Fibroblast of the aortic adventitia (primary cell): ENCODE measurements around the gene SGK1. TPM values are rescaled to one million over a fixed set of nuclear protein-coding genes. Genes with fewer than 3 reads are reported as not detected.
"Not testable (repeated sequence)": the region's sequence is repeated elsewhere in the genome, so short reads cannot be mapped to it uniquely, and the experiment has no call there.

Experiments
- DNase-seq: peaks from one replicate; pipeline ENCODE4 v3.0.0-alpha.2; 2010; ENCODE audit warnings: low read depth
- H3K4me3 ChIP-seq: 2 replicates; pipeline ENCODE4 v1.5.1; 2011; ENCODE audit warnings: low read depth, mild to moderate bottlenecking, control low read depth, low read length, moderate library complexity
- CTCF ChIP-seq: IDR thresholded peaks from 2 replicates; pipeline ENCODE4 v1.5.1; 2011; ENCODE audit warnings: mild to moderate bottlenecking, low read length, control low read depth, inconsistent platforms; ENCODE audit not compliant: insufficient read depth
- total RNA-seq: library from RNA; depleted of rRNA; stranded (reverse); fragments of >200 nt; gene quantifications from 2 replicates; pipeline ENCODE4 v1.2.3, GENCODE V29; 2012; ENCODE audit warnings: low replicate concordance

SGK1 gene
- total RNA-seq, 1 donor = 63.2 TPM

- no peak overlapping the region for H3K4me3 ChIP-seq
- no peak for DNase-seq
- TF ChIP-seq CTCF = no peak
These were observed 4.3 kb upstream of the SGK1 start for GRCh38 chr6:134322216-134322615.

GRCh38 chr6:134321246-134321645 lies 3.3 kb upstream of the SGK1 start:
- no peak for TF ChIP-seq CTCF
- DNase-seq = no peak
- H3K4me3 ChIP-seq = no peak overlapping the region

GRCh38 chr6:134319686-134320085 lies 1.8 kb upstream of the SGK1 start:
- not testable (repeated sequence) for DNase-seq, H3K4me3 ChIP-seq

- H3K4me3 ChIP-seq = no peak overlapping the region
- no peak for DNase-seq
These were observed 1.0 kb upstream of the SGK1 start for GRCh38 chr6:134318974-134319281.

GRCh38 chr6:134318236-134318973 lies 493 bp upstream of the SGK1 start:
- DNase-seq = no peak
- TF ChIP-seq CTCF = no peak
- peak overlapping the region; percentile 20 for H3K4me3 ChIP-seq

More at GRCh38 chr6:134318974-134319281, 1.0 kb upstream of the SGK1 start:
- TF ChIP-seq CTCF = no peak

GRCh38 chr6:134316733-134317431 lies 1.0 kb downstream of the SGK1 start:
- no peak for TF ChIP-seq CTCF
- no peak for DNase-seq
- H3K4me3 ChIP-seq = peak overlapping the region; percentile 70

GRCh38 chr6:134315974-134316441 lies 1.9 kb downstream of the SGK1 start:
- TF ChIP-seq CTCF = no peak
- no peak overlapping the region for H3K4me3 ChIP-seq
- DNase-seq = no peak
